ENCODE measurements around the gene KRTAP4-16.
"Not testable (repeated sequence)": the region's sequence is repeated elsewhere in the genome, so short reads cannot be mapped to it uniquely, and the experiment has no call there.

GRCh38 chr17:41084100-41084856 is 17.7 kb downstream of the KRTAP4-16 start, which contains the start of gene KRTAP4-7:
- TF ChIP-seq POLR2AphosphoS5 (IDR thresholded peaks at IDR 0.05; ENCODE audit: low read depth, low read length); POLR2A (IDR thresholded peaks at IDR 0.05; ENCODE audit: low read depth, low read length); TAF1 (IDR thresholded peaks at IDR 0.05; ENCODE audit: borderline replicate concordance, low read depth, low read length): not testable (repeated sequence)

Measured in GM12892 (cell line).